Choroid plexus epithelial cell (primary cell): ENCODE results near the gene HIGD1B.

Source experiments
- DNase-seq: peaks from one replicate; pipeline ENCODE4 v3.0.0-alpha.2; 2010; ENCODE audit warnings: low read depth
- H3K4me3 ChIP-seq: 2 replicates; pipeline ENCODE4 v1.5.1; 2011; ENCODE audit warnings: low read depth, mild to moderate bottlenecking, control low read depth, low read length, moderate library complexity
- TF ChIP-seq, protein P1 (sequence below): conservative IDR thresholded peaks from 2 replicates; pipeline ENCODE4 v1.5.1; 2011; ENCODE audit warnings: low read depth, mild to moderate bottlenecking, control low read depth, inconsistent platforms, low read length, moderate library complexity

Gene HIGD1B

DNA sequence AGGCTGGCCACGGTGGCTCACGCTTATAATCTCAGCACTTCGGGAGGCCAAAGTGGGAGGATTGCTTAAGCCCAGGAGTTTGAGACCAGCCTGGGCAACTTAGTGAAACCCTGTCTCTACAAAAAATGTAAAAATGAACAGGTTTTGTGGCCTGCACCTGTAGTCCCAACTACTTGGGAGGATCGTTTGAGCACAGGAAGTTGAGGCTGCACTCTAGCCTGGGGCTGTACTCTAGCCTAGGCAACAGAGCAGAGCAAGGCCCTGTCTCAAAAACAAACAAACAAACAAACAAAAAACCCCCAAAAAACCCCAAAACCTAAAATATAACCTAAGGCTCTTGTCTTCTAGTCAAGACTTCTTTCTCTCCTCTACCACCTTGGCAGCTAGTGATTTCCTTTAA lies 7.4 kb upstream of the HIGD1B start:
- DNase-seq = no peak
- TF ChIP-seq, protein P1, sequence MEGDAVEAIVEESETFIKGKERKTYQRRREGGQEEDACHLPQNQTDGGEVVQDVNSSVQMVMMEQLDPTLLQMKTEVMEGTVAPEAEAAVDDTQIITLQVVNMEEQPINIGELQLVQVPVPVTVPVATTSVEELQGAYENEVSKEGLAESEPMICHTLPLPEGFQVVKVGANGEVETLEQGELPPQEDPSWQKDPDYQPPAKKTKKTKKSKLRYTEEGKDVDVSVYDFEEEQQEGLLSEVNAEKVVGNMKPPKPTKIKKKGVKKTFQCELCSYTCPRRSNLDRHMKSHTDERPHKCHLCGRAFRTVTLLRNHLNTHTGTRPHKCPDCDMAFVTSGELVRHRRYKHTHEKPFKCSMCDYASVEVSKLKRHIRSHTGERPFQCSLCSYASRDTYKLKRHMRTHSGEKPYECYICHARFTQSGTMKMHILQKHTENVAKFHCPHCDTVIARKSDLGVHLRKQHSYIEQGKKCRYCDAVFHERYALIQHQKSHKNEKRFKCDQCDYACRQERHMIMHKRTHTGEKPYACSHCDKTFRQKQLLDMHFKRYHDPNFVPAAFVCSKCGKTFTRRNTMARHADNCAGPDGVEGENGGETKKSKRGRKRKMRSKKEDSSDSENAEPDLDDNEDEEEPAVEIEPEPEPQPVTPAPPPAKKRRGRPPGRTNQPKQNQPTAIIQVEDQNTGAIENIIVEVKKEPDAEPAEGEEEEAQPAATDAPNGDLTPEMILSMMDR = no peak
- no peak overlapping the region for H3K4me3 ChIP-seq

- TF ChIP-seq, protein P1 = no peak
These were observed 6.7 kb upstream of the HIGD1B start for GRCh38 chr17:44840936-44841335.

GRCh38 chr17:44842748-44843147 lies 4.9 kb upstream of the HIGD1B start:
- no peak for DNase-seq
- TF ChIP-seq, protein P1 = no peak
- no peak overlapping the region for H3K4me3 ChIP-seq

More at GRCh38 chr17:44840936-44841335, 6.7 kb upstream of the HIGD1B start:
- H3K4me3 ChIP-seq = no peak overlapping the region
- DNase-seq = no peak

GRCh38 chr17:44844390-44844830 lies 3.3 kb upstream of the HIGD1B start:
- peak; percentile 40 for DNase-seq
- TF ChIP-seq, protein P1 = peak; percentile 30
- no peak overlapping the region for H3K4me3 ChIP-seq

- no peak for DNase-seq
- TF ChIP-seq, protein P1 = no peak
- H3K4me3 ChIP-seq = no peak overlapping the region
These were observed 1.5 kb upstream of the HIGD1B start for GRCh38 chr17:44846206-44846605.

DNA sequence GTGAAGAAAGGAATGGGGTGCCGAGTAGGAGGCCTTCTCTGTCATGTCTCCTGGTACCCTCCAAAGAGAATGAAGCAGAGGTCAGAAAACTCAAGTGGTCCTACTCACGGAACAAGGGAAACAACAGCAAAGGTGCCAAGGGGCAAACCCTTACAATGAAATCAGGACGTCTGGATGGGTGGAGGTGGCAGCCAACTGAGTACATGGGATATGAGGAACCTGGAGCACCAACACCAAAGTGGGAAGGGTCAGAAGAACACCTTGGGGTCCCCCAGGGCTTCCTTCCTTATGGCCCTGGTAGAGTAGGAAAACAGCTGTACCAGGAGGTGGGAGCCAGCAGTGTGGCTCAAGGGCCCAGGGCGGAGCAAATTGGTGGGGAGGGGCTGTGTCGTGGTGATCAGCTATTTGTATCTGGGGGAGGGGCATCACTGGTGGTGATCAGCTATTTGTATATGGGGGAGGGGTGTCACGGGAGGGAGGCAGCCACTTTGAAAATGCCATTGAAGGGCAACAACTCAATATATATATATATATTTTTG lies 643 bp downstream of the HIGD1B start:
- DNase-seq = no peak
- TF ChIP-seq, protein P1 = no peak

DNA sequence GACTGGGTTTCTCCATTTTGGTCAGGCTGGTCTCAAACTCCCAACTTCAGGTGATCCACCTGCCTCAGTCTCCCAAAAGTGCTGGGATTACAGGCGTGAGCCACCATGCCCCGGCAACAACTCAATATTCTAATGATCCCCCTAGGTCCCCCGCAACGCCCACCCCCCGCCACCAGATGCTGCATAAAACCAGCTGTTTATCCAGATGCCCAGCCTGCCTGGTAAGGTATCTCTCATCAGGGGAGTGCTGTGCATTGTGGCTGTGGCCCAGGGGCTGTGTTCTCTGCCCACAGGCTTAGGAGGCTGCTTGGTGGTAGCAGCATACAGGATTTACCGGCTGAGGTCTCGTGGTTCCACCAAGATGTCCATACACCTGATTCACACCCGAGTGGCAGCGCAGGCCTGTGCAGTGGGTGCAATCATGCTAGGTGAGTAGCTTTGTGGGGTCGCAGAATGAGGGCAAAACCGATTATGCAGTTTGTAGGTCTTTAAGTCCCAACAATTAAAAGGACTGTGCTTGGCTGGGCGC lies 1.3 kb downstream of the HIGD1B start:
- H3K4me3 ChIP-seq = no peak overlapping the region
- TF ChIP-seq, protein P1 = no peak
- DNase-seq = no peak

More for the DNA sequence above, 643 bp downstream of the HIGD1B start:
- no peak overlapping the region for H3K4me3 ChIP-seq
